Parathyroid adenoma (tissue), 2 donors: ENCODE results near the gene SCO2.
A peak's percentile ranks its signal among the peaks of the same experiment; 100 is the strongest.

Experiments
- H2AFZ ChIP-seq: fragments of 300-600 bp; sonication (generic); one replicate; pipeline ENCODE4 v1.7.0; 2017; ENCODE audit warnings: antibody characterized with exemption, mild to moderate bottlenecking
- H3K27ac ChIP-seq: fragments of 300-600 bp; sonication (generic); one replicate; pipeline ENCODE4 v1.7.0; 2017
- H3K27me3 ChIP-seq: fragments of 300-600 bp; sonication (generic); one replicate; pipeline ENCODE4 v1.7.0; 2017; ENCODE audit warnings: low read length; ENCODE audit not compliant: control insufficient read depth, insufficient read depth
- H3K36me3 ChIP-seq: fragments of 300-600 bp; sonication (generic); one replicate; pipeline ENCODE4 v1.7.0; 2017; ENCODE audit warnings: low read length; ENCODE audit not compliant: control insufficient read depth, insufficient read depth
- H3K4me1 ChIP-seq: fragments of 300-600 bp; sonication (generic); one replicate; pipeline ENCODE4 v1.7.0; 2017; ENCODE audit warnings: control low read depth
- H3K4me2 ChIP-seq: fragments of 300-600 bp; sonication (generic); one replicate; pipeline ENCODE4 v1.7.0; 2017; ENCODE audit warnings: low read length
- H3K4me3 ChIP-seq: fragments of 300-600 bp; sonication (generic); one replicate; pipeline ENCODE4 v1.7.0; 2017; ENCODE audit warnings: low read depth, low read length
- H3K79me2 ChIP-seq: fragments of 300-600 bp; sonication (generic); one replicate; pipeline ENCODE4 v1.7.0; 2017; ENCODE audit warnings: control low read depth
- H3K9ac ChIP-seq: fragments of 300-600 bp; sonication (generic); one replicate; pipeline ENCODE4 v1.7.0; 2017; ENCODE audit warnings: mild to moderate bottlenecking
- H3K9me3 ChIP-seq: fragments of 300-600 bp; sonication (generic); one replicate; pipeline ENCODE4 v1.7.0; 2017; ENCODE audit warnings: low read length; ENCODE audit not compliant: control insufficient read depth
- CTCF ChIP-seq: fragments of 300-600 bp; sonication (generic); IDR thresholded peaks from one replicate; pipeline ENCODE4 v1.7.0; 2017; ENCODE audit warnings: antibody characterized with exemption, mild to moderate bottlenecking
- donor health status: primary hyperparathyroidism.

The SCO2 gene

DNA sequence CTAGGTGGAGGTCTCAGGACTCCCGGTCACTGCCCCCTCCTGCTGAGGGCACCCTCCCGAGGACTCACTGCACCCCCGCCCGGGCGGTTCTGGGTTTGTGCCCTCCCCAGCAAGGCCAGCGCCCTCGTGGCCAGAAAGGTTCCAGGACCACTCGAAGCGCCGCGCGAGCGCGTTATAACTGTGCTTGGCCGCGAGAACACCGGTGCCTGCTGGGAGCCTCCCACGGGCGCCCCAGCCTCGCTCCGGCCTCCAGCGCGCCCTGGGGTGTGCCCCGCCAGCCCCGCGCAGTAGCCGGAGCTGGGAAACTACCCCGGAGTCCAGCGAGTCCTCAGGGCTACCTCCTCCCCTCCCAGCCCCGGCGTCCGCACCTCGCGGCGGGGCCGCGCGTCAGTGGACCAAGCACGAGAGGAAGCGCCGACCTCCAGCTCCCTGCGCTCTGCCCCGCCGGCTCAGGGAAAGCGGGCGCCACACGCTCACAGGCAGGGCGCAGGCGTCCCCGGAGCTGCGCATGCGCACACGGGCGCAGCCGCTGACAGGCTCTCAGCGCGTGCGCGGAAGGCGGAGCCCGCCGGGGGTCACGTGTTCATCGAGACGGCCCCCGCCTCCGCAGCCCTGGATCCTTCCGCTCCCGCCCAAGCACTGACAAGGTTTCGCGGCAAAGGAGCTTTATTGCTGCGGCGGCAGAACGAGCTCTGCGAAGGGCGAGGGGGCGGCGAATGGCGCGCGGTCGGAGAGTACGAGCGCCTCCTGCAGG, at the start of gene SCO2:
SCO2 (minus strand) TSS at position 495 of the 754 bp plus-strand sequence. CDS start 1,187 bp downstream, outside the sequence.
- Histone ChIP-seq H3K4me2 (peak within 1 kb of the TSS; percentile 95), H3K79me2 (no peaks in the 10 kb centered on the region), H3K4me3 (peak within 1 kb of the TSS; percentile 81), H3K27ac (peak within 1 kb of the TSS; percentile 95), H3K27me3 (no peaks in the 10 kb centered on the region), H3K4me1 (peaks cover 4% of the 10 kb centered on the region), H3K36me3 (no peaks in the 10 kb centered on the region), H2AFZ (peak within 1 kb of the TSS; percentile 74), H3K9ac (no peak within 1 kb of the TSS), H3K9me3 (no peaks in the 10 kb centered on the region)
- peak; percentile 26 for TF ChIP-seq CTCF

DNA sequence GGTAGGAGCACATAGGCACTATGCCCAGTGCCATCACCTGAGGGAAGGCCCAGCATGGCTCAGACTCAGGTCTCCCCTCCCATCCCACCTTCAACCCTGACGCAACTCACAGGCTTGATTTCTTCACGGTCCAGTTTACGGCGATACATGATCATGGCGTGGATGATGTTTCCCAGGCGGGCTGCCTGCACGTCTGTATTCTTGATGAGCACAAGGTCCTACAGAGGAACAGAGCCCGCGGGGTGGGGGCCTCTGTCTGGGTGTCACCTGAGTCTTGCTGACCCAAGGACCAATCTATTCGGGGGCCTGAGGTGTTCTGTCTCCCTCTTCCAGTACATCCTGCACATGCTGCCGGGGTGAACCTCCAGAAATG, 49.0 kb upstream of the SCO2 start:
- Histone ChIP-seq H3K27ac (no peak overlapping the region), H3K36me3 (no peaks in the 10 kb centered on the region)

GRCh38 chr22:50573491-50574382, 48.3 kb upstream of the SCO2 start:
- no peak overlapping the region for H3K9ac ChIP-seq
- peaks cover 12% of the 10 kb centered on the region for H3K4me1 ChIP-seq
- no peaks in the 10 kb centered on the region for H3K79me2 ChIP-seq
- H3K9me3 ChIP-seq = no peaks in the 10 kb centered on the region
- no peak overlapping the region for H3K4me2 ChIP-seq
- no peak overlapping the region for H3K27ac ChIP-seq
- no peaks in the 10 kb centered on the region for H3K27me3 ChIP-seq
- no peak overlapping the region for H2AFZ ChIP-seq
- H3K36me3 ChIP-seq = no peaks in the 10 kb centered on the region
- no peak for TF ChIP-seq CTCF
- no peak overlapping the region for H3K4me3 ChIP-seq

More for the DNA sequence above, 49.0 kb upstream of the SCO2 start:
- no peaks in the 10 kb centered on the region for H3K27me3 ChIP-seq
- H3K4me3 ChIP-seq = no peak overlapping the region
- no peak overlapping the region for H3K4me2 ChIP-seq
- TF ChIP-seq CTCF = no peak
- no peaks in the 10 kb centered on the region for H3K9me3 ChIP-seq
- peaks cover 10% of the 10 kb centered on the region for H3K4me1 ChIP-seq
- H2AFZ ChIP-seq = no peak overlapping the region
- no peaks in the 10 kb centered on the region for H3K79me2 ChIP-seq
- H3K9ac ChIP-seq = no peak overlapping the region

- H3K4me1 ChIP-seq = peaks cover 12% of the 10 kb centered on the region
These were observed 47.6 kb upstream of the SCO2 start for GRCh38 chr22:50572965-50573364.

More at GRCh38 chr22:50572965-50573364, 47.6 kb upstream of the SCO2 start:
- no peak overlapping the region for H2AFZ ChIP-seq
- H3K9ac ChIP-seq = no peak overlapping the region
- H3K27ac ChIP-seq = no peak overlapping the region
- no peak overlapping the region for H3K4me2 ChIP-seq
- H3K4me3 ChIP-seq = no peak overlapping the region
- no peaks in the 10 kb centered on the region for H3K36me3 ChIP-seq
- H3K27me3 ChIP-seq = no peaks in the 10 kb centered on the region
- H3K9me3 ChIP-seq = no peaks in the 10 kb centered on the region
- no peaks in the 10 kb centered on the region for H3K79me2 ChIP-seq
- TF ChIP-seq CTCF = no peak
